HTERT RPE-1 (cell line): ENCODE data around the gene PRICKLE2.

Experiments
- in situ Hi-C: fragments of 300-500 bp; cut with MboI; formaldehyde crosslinking; loops from 4 replicates; pipeline ENCODE4 v1.14.3; 2020; ENCODE audit warnings: low sequenced_read_pairs

PRICKLE2 gene

GRCh38 chr3:64160000-64160695 lies 65.1 kb downstream of the PRICKLE2 start:
- in situ Hi-C loops: no loop called here

- in situ Hi-C loops: no loop called here
These were observed 66.9 kb downstream of the PRICKLE2 start for GRCh38 chr3:64158334-64158733.

GRCh38 chr3:64157150-64158035 lies 67.9 kb downstream of the PRICKLE2 start:
- in situ Hi-C loops: no loop called here

- in situ Hi-C loops: no loop called here
These were observed 69.9 kb downstream of the PRICKLE2 start for GRCh38 chr3:64155328-64155727.

GRCh38 chr3:64152676-64153466 lies 72.4 kb downstream of the PRICKLE2 start:
- in situ Hi-C loops: no loop called here

- in situ Hi-C loops: no loop called here
These were observed 73.2 kb downstream of the PRICKLE2 start for GRCh38 chr3:64152086-64152485.

- in situ Hi-C loops: no loop called here
These were observed 73.9 kb downstream of the PRICKLE2 start for GRCh38 chr3:64151342-64151871.

GRCh38 chr3:64150623-64151207 lies 74.6 kb downstream of the PRICKLE2 start:
- in situ Hi-C loops: no loop called here

GRCh38 chr3:64149886-64150285 lies 75.4 kb downstream of the PRICKLE2 start:
- in situ Hi-C loops: no loop called here

GRCh38 chr3:64148955-64149653 lies 76.2 kb downstream of the PRICKLE2 start:
- in situ Hi-C loops: no loop called here

GRCh38 chr3:64147211-64147610 lies 78.1 kb downstream of the PRICKLE2 start:
- in situ Hi-C loops: no loop called here

GRCh38 chr3:64145438-64145837 lies 79.8 kb downstream of the PRICKLE2 start:
- in situ Hi-C loops: no loop called here

- in situ Hi-C loops: no loop called here
These were observed 80.9 kb downstream of the PRICKLE2 start for GRCh38 chr3:64144241-64144900.

- in situ Hi-C loops: no loop called here
These were observed 81.7 kb downstream of the PRICKLE2 start for GRCh38 chr3:64143409-64144130.

GRCh38 chr3:64141476-64141875 lies 83.8 kb downstream of the PRICKLE2 start:
- in situ Hi-C loops: no loop called here

GRCh38 chr3:64140651-64141050 lies 84.6 kb downstream of the PRICKLE2 start:
- in situ Hi-C loops: no loop called here

- in situ Hi-C loops: no loop called here
These were observed 86.5 kb downstream of the PRICKLE2 start for GRCh38 chr3:64138656-64139375.

- in situ Hi-C loops: no loop called here
These were observed 87.2 kb downstream of the PRICKLE2 start for GRCh38 chr3:64138046-64138445.
